GM18507 (cell line): ENCODE measurements around the gene PARP3.

ENCODE experiments used
- DNase-seq: peaks from one replicate; pipeline ENCODE4 v3.0.0; 2011; ENCODE audit warnings: low read depth; ENCODE audit not compliant: insufficient read length; ENCODE audit errors: extremely low spot score
- FAIRE-seq: peaks from 2 replicates; lab custom pipeline; 2011; peaks lifted over from hg19 to GRCh38; lab: Jason Lieb, UNC

Gene PARP3

GRCh38 chr3:51945926-51946705 lies 4.0 kb downstream of the PARP3 start:
- no peak for FAIRE-seq
- DNase-seq = no peak

- DNase-seq (no peak), FAIRE-seq (no peak)
Measured at GRCh38 chr3:51946796-51947195, 4.6 kb downstream of the PARP3 start.

GRCh38 chr3:51947215-51947900 lies 5.2 kb downstream of the PARP3 start:
- no peak for DNase-seq

GRCh38 chr3:51948016-51948580 lies 5.9 kb downstream of the PARP3 start:
- FAIRE-seq (no peak), DNase-seq (no peak)

More at GRCh38 chr3:51947215-51947900, 5.2 kb downstream of the PARP3 start:
- no peak for FAIRE-seq

- DNase-seq (no peak), FAIRE-seq (no peak)
Measured at GRCh38 chr3:51949121-51949520, 7.0 kb downstream of the PARP3 start.

GRCh38 chr3:51950899-51951298 lies 8.7 kb downstream of the PARP3 start:
- DNase-seq = no peak
- no peak for FAIRE-seq

- DNase-seq (no peak), FAIRE-seq (no peak)
Measured at GRCh38 chr3:51953445-51953844, 11.3 kb downstream of the PARP3 start.

GRCh38 chr3:51954105-51954504 lies 11.9 kb downstream of the PARP3 start:
- no peak for FAIRE-seq
- no peak for DNase-seq

- FAIRE-seq = no peak
- DNase-seq = no peak
Measured at GRCh38 chr3:51954713-51955112, 12.6 kb downstream of the PARP3 start.

- DNase-seq (no peak), FAIRE-seq (no peak)
Measured at GRCh38 chr3:51955175-51955892, 13.2 kb downstream of the PARP3 start, which contains the start of gene GPR62. Gene GPR62, plus strand, starts transcription at chr3:51955381. Its CDS starts 272 bp downstream, at chr3:51955653.

GRCh38 chr3:51955893-51956770 lies 14.0 kb downstream of the PARP3 start:
- DNase-seq (no peak), FAIRE-seq (no peak)

- FAIRE-seq (no peak), DNase-seq (no peak)
Measured at GRCh38 chr3:51957520-51958205, 15.5 kb downstream of the PARP3 start.

GRCh38 chr3:51958603-51959521 lies 16.7 kb downstream of the PARP3 start:
- DNase-seq = no peak
- FAIRE-seq = no peak

- FAIRE-seq (no peak), DNase-seq (no peak)
Measured at GRCh38 chr3:51959651-51960050, 17.5 kb downstream of the PARP3 start.

GRCh38 chr3:51960386-51960785 lies 18.2 kb downstream of the PARP3 start:
- DNase-seq = no peak
- FAIRE-seq = no peak

- DNase-seq (no peak), FAIRE-seq (no peak)
Measured at GRCh38 chr3:51961011-51961410, 18.8 kb downstream of the PARP3 start.
